ENCODE data around the gene CEP41.

GRCh38 chr7:130417213-130417612, 23.6 kb downstream of the CEP41 start:
- TF ChIP-seq CTCF (IDR thresholded peaks at IDR 0.05): no peak
- no peak for TF ChIP-seq POLR2AphosphoS5 (IDR thresholded peaks at IDR 0.05; ENCODE audit: insufficient read depth in 1 of 2, low read depth in 1 of 2)

All from vagina (tissue), 2 donors.